LNCAP (cell line): ENCODE results near the gene ENOPH1.

Experiments used
- TF ChIP-seq, protein P1 (sequence below): fragments of 450-650 bp; IDR thresholded peaks from 2 replicates; pipeline ENCODE4 v1.5.1; 2017; ENCODE audit warnings: mild to moderate bottlenecking

Gene ENOPH1

DNA sequence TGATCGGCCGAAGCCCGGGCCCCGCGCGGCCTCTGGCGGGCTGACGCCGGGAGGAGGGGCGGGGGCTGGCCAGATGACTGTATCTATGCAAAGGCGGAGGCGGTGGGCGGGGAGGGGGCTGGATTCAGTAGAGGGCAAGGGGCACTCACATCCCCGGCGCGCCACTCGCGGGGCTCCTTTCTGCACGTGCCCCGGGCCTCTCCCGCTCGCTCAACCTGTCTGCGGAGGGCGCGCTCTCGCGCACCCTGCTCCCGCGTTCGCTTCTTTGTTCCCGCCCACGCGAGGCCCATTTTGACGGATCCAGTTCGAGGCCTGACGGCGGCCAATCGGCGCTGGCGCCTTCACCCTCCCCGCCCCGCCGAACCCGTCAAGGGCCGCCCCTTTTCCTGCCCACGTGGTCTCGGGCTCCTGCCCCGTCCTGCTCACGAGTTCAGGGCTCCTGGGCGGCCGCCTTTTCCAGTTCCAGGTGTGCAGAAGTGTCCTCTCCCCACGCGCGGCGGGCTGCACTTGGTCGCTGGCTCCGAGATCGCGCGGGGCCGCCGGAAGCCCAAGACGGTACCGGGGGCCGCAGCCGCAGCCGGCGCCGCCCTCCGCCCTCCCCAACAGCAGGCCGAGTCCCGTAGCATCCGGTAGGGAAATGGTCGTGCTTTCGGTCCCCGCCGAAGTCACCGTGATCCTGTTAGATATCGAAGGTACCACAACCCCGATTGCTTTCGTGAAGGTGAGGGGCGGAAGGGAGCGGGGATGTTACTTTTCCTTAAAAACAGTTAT, at the start of gene ENOPH1, which contains the start of gene HNRNPDL:
Gene ENOPH1, plus strand, starts transcription at position 398 of the 771 bp plus-strand sequence. Its CDS starts 240 bp downstream, at position 638.
Gene HNRNPDL, minus strand, starts transcription at position 270 of the 771 bp plus-strand sequence. CDS start 772 bp downstream, outside the sequence.
- TF ChIP-seq, protein P1, sequence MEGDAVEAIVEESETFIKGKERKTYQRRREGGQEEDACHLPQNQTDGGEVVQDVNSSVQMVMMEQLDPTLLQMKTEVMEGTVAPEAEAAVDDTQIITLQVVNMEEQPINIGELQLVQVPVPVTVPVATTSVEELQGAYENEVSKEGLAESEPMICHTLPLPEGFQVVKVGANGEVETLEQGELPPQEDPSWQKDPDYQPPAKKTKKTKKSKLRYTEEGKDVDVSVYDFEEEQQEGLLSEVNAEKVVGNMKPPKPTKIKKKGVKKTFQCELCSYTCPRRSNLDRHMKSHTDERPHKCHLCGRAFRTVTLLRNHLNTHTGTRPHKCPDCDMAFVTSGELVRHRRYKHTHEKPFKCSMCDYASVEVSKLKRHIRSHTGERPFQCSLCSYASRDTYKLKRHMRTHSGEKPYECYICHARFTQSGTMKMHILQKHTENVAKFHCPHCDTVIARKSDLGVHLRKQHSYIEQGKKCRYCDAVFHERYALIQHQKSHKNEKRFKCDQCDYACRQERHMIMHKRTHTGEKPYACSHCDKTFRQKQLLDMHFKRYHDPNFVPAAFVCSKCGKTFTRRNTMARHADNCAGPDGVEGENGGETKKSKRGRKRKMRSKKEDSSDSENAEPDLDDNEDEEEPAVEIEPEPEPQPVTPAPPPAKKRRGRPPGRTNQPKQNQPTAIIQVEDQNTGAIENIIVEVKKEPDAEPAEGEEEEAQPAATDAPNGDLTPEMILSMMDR = no peak

DNA sequence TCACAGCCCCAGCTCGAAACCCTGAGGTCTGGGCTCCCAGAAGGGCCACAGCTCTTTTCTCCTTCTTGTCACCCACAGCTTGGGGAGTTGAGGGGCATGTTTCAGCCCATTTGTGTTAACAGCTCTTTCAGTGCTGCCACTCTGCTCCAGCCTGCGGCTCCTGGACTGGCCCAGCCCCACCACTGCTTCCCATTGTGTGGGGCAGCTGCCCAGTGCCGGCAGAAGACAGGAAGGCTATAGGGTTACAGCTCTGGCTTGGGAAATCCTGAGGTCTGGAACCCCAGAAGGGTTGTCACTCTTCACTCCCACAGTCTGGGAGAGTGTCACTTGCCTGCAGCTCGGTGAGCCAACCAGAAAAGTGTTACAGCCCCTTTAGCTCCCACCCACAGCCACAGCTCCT, 49.6 kb upstream of the ENOPH1 start:
- TF ChIP-seq, protein P1 = no peak

DNA sequence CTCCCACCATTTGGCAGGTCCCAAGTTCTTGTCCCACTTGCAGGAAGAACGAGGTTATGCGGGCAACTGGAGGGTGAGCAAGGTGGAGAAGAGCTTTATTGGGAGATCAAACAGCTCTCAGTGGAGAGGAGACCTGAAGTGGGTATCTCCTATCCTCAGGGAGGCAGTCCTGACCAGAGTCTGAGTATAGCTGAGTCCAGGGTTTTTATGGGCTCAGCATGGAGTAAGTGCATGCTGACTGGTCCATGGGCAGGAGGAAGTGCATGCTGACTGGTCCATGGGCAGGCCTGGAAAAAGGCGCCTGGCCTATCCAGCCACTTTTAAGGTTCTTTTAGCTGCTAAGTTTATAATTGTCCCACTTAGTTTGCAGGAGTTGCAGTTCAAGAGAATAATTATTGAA, 49.2 kb upstream of the ENOPH1 start:
- TF ChIP-seq, protein P1 = no peak

DNA sequence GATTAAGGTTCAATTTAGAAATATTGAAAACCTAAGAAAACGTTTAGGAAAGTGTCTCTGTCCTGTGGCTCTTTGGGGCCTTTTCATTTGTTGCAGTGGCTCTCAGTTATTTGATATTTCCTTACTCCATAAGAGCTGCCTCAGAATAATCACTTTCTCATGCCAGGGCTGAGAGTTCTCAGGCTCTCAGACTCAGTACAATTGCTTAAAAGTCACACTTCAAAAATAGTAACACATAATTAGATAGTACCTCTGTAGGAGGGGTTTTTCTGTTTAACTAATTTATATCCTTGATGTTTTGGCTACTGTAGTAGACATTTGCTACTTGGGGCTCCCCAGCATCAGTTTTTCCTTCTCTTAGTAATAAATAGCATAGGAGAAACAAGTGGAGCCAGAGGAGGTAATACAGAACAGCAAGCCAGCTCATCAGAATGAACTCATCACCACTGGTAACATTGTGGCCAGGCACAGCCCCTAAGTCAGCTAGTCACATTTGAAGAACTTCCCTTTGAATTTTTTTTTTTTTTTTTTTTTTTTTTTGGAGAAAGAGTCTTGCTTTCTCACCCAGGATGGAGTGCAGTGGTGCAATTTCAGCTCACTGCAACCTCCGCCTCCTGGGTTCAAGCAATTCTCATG, 48.6 kb upstream of the ENOPH1 start:
- TF ChIP-seq, protein P1 = no peak

DNA sequence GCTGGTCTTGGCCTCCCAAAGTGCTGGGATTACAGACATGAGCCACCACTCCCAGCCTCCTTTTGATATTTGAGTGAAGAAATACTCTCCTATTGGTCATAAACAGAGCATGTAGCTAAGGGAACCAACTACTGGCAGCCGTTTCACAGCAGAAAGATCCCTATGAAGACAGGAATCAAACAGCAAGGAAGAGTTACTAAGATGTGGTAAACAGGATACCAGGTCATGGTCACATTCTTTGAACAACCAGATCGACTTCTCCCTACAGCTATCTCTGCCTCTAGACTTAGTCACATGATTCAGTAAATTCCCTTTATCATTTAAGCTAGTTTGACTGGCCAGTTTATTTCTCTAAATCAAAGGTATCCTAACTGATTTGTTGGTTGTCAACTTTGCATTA, 47.6 kb upstream of the ENOPH1 start:
- TF ChIP-seq, protein P1 = no peak

DNA sequence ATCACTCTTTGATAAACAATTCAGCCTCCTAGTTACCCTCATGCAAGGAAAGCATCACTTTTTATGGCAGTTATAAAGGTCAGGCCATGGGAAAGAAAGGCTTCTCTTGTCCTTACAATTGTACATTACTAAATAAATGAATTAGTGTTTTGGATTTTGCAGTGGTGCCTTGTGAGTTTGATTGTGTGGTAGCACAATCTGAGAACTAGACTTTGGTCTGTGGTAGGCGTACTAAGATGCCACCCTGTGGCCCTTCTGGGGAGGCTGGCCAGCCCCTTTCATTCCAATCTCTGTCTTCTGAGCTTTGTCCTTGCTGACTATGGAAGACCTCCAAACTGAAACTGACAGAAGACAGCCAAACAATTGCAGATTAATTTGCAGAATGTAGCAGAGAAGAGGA, 42.0 kb upstream of the ENOPH1 start:
- TF ChIP-seq, protein P1 = no peak

DNA sequence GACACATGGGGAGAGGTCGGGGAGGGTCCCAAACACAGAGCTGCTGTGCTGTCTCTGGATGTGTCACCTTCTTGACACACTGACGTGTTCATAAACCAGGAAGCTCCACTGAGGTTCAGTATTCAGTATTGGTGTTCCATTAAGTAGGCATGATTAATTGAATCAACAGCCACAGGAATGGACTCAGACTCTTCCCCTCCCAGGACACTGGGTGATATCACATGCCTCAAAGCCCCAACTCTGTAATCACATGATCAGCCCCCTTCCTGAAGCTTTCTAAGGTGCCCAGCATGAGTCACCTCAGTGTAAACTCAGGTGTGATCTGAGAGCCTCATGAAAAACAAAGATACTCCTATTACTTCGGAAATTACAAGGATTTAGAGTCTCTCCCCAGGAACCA, 35.5 kb upstream of the ENOPH1 start:
- TF ChIP-seq, protein P1 = no peak
